HepG2 (cell line): ENCODE data around the gene SEC14L1. TPM values are rescaled to one million over a fixed set of nuclear protein-coding genes. Genes with fewer than 3 reads are reported as not detected.

Source experiments
- ATAC-seq: fragments of 200-7000 bp; cut with Tn5 transposase; 3 replicates; pipeline ENCODE4 v1.9.1; 2020; ENCODE audit warnings: mild to moderate bottlenecking, moderate library complexity
- BruUV-seq: library from RNA; stranded (reverse); fragments of 400-500 nt; replicated peaks from 2 replicates; lab custom pipeline; 2021; lab: Mats Ljungman, UMichigan
- CTCF ChIA-PET: fragments of 300-600 bp; formaldehyde crosslinking; extraction: SDS; loops from one replicate; lab custom pipeline; 2021; ENCODE audit warnings: low total read pairs, inconsistent platforms, low intra/inter-chr PET ratio; lab: Yijun Ruan, JAX
- POLR2A ChIA-PET: fragments of 350-600 bp; sonication (Branson Sonifier 250); formaldehyde crosslinking; loops from one replicate; lab custom pipeline; 2020; ENCODE audit warnings: antibody characterized with exemption, inconsistent platforms; lab: Yijun Ruan, JAX
- DNase-seq: peaks from one replicate; pipeline ENCODE4 v3.0.0-alpha.2; 2015; ENCODE audit warnings: low spot score
- FAIRE-seq: peaks from 3 replicates; lab custom pipeline; 2011; peaks lifted over from hg19 to GRCh38; lab: Jason Lieb, UNC
- H2AFZ ChIP-seq: one replicate; pipeline ENCODE4 v1.6.1; 2011; ENCODE audit warnings: low read length, inconsistent platforms
- H3K27ac ChIP-seq: fragments of 300-600 bp; 3 replicates; pipeline ENCODE4 v1.8.0; 2011; ENCODE audit warnings: mixed run types, mild to moderate bottlenecking, mixed read lengths, low read length, inconsistent platforms; ENCODE audit not compliant: insufficient read depth; ENCODE audit errors: extremely low read length
- H3K27me3 ChIP-seq, 2 experiments: fragments of 200-600 bp in 1 of 2; 2 replicates in 1 of 2; 3 replicates in 1 of 2; pipeline versions ENCODE4 v1.6.0 to v1.8.0; 2011; ENCODE audit warnings: low read length in 2 of 2, mild to moderate bottlenecking in 2 of 2, moderate library complexity in 2 of 2, inconsistent platforms in 1 of 2; ENCODE audit not compliant: insufficient read depth in 2 of 2, control insufficient read depth in 1 of 2
- H3K36me3 ChIP-seq, 2 experiments: fragments of 200-600 bp in 1 of 2; replicated peaks in 1 of 2; 2 replicates in 1 of 2; 3 replicates in 1 of 2; pipeline versions ENCODE4 v1.5.1 to v1.8.0; 2011; ENCODE audit warnings: low read length in 2 of 2, inconsistent platforms in 1 of 2; ENCODE audit not compliant: insufficient read depth in 2 of 2, control insufficient read depth in 1 of 2
- H3K4me1 ChIP-seq: 2 replicates; pipeline ENCODE4 v1.5.1; 2012; ENCODE audit warnings: low read length, inconsistent platforms; ENCODE audit not compliant: insufficient read depth
- H3K4me2 ChIP-seq: 2 replicates; pipeline ENCODE4 v1.6.0; 2011; ENCODE audit warnings: low read depth, low read length, inconsistent platforms
- H3K4me3 ChIP-seq, 3 experiments: fragments of 200-600 bp in 1 of 3; sonication (generic), shearing (Covaris generic) in 1 of 3; replicated peaks in 1 of 3; 2 replicates each; pipeline ENCODE4 v1.5.1; 2011 to 2016; ENCODE audit warnings: low read length in 3 of 3, inconsistent platforms in 2 of 3, low read depth in 2 of 3, mild to moderate bottlenecking in 2 of 3, control low read depth in 1 of 3, mixed read lengths in 1 of 3; ENCODE audit not compliant: insufficient read depth in 1 of 3
- H3K79me2 ChIP-seq: one replicate; pipeline ENCODE4 v1.6.1; 2011; ENCODE audit warnings: low read length, inconsistent platforms; ENCODE audit not compliant: insufficient read depth
- H3K9ac ChIP-seq: 2 replicates; pipeline ENCODE4 v1.6.0; 2011; ENCODE audit warnings: mild to moderate bottlenecking, low read depth, low read length, inconsistent platforms; ENCODE audit not compliant: insufficient read depth
- H3K9me3 ChIP-seq: 2 replicates; pipeline ENCODE4 v1.5.1; 2012; ENCODE audit warnings: mild to moderate bottlenecking, low read length
- H4K20me1 ChIP-seq: 2 replicates; pipeline ENCODE4 v1.6.0; 2011; ENCODE audit warnings: inconsistent platforms, mild to moderate bottlenecking, low read length, moderate library complexity; ENCODE audit not compliant: insufficient read depth
- ETS1 ChIP-seq: sonication (generic); formaldehyde crosslinking; IDR thresholded peaks from 2 replicates; pipeline ENCODE4 v1.4.0; 2020; ENCODE audit warnings: missing genetic modification reagents
- GPBP1L1 ChIP-seq: sonication (generic); formaldehyde crosslinking; IDR thresholded peaks from 2 replicates; pipeline ENCODE4 v1.5.0; 2020; ENCODE audit warnings: mild to moderate bottlenecking, missing genetic modification reagents
- HMG20B ChIP-seq: conservative IDR thresholded peaks from 2 replicates; pipeline ENCODE4 v1.6.1; 2016; ENCODE audit warnings: missing genetic modification reagents, missing compliant biosample characterization
- MAX ChIP-seq: IDR thresholded peaks from 2 replicates; pipeline ENCODE4 v1.6.1; 2012; ENCODE audit warnings: inconsistent platforms
- RARG ChIP-seq: sonication (generic); formaldehyde crosslinking; IDR thresholded peaks from 2 replicates; pipeline ENCODE4 v1.4.0; 2020; ENCODE audit warnings: low read depth, mild to moderate bottlenecking, missing genetic modification reagents
- RERE ChIP-seq: IDR thresholded peaks from 2 replicates; pipeline ENCODE4 v1.6.1; 2016; ENCODE audit warnings: low read depth, missing genetic modification reagents, missing compliant biosample characterization
- RXRA ChIP-seq: sonication (generic); formaldehyde crosslinking; IDR thresholded peaks from 2 replicates; pipeline ENCODE4 v1.5.1; 2020; ENCODE audit warnings: missing genetic modification reagents
- SOX13 ChIP-seq, 3 experiments: fragments of 450-650 bp in 1 of 3; sonication (generic) in 1 of 3; formaldehyde crosslinking in 1 of 3; IDR thresholded peaks in 2 of 3; conservative IDR thresholded peaks in 1 of 3; 2 replicates each; pipeline versions ENCODE4 v1.5.0 to v1.6.1; 2016 to 2020; ENCODE audit warnings: antibody characterized with exemption in 1 of 3, mild to moderate bottlenecking in 1 of 3, missing compliant biosample characterization in 1 of 3, missing genetic modification reagents in 1 of 3, moderate library complexity in 1 of 3
- ZEB1 ChIP-seq: IDR thresholded peaks from 2 replicates; pipeline ENCODE4 v1.6.1; 2012; ENCODE audit warnings: mild to moderate bottlenecking, low read depth, inconsistent platforms; ENCODE audit not compliant: insufficient replicate concordance
- ZNF326 ChIP-seq: sonication (generic); formaldehyde crosslinking; IDR thresholded peaks from 2 replicates; pipeline ENCODE4 v1.4.0; 2020; ENCODE audit warnings: missing genetic modification reagents, borderline replicate concordance
- ZNF563 ChIP-seq: sonication (generic); formaldehyde crosslinking; IDR thresholded peaks from 2 replicates; pipeline ENCODE4 v1.8.0; 2022; ENCODE audit warnings: mild to moderate bottlenecking, moderate library complexity, missing genetic modification reagents
- ZNF841 ChIP-seq: sonication (generic); formaldehyde crosslinking; IDR thresholded peaks from 2 replicates; pipeline ENCODE4 v1.8.1; 2023; ENCODE audit warnings: missing genetic modification reagents, borderline replicate concordance
- ZZZ3 ChIP-seq: sonication (generic); formaldehyde crosslinking; IDR thresholded peaks from 2 replicates; pipeline ENCODE4 v1.4.0; 2020; ENCODE audit warnings: missing genetic modification reagents, mild to moderate bottlenecking, borderline replicate concordance
- WGBS: methylation state at CpG from one replicate; pipeline ENCODE4 v1.1.6; 2017; ENCODE audit warnings: low lambda C conversion rate; 5-methylcytosine and 5-hydroxymethylcytosine counted together
- in situ Hi-C: cut with HindIII; loops from 2 replicates; pipeline ENCODE4 v1.10.0; 2017; ENCODE audit warnings: low pct_unique_long_range_greater_than_20kb; ENCODE audit not compliant: extremely low pct_ligation_motif_present
- intact Hi-C: fragments of 100-400 bp; cut with micrococcal nuclease; formaldehyde crosslinking; loops from one replicate; pipeline ENCODE4 v1.10.0; 2022; ENCODE audit not compliant: unreplicated experiment
- polyA plus RNA-seq, 8 experiments: library from polyadenylated mRNA; depleted of rRNA in 3 of 8; stranded (reverse) in 7 of 8; unstranded in 1 of 8; fragments of >200 nt; fragmentation: Illumina TruSeq in 4 of 8; extraction: Trizol in 4 of 8; gene quantifications; 2 replicates each; pipeline versions ENCODE4 v1.2.1 to v1.2.3, GENCODE V29; 2011 to 2016; ENCODE audit warnings: low read depth in 4 of 8, missing spikeins in 1 of 8, mixed read lengths in 1 of 8; ENCODE audit not compliant: insufficient read depth in 1 of 8
- total RNA-seq, 5 experiments: library from RNA; depleted of rRNA; stranded (reverse); fragments of >200 nt; fragmentation: Illumina TruSeq; extraction: Trizol; gene quantifications; 2 replicates each; pipeline ENCODE4 v1.2.3, GENCODE V29; 2016; ENCODE audit warnings: low read depth in 1 of 5

Gene SEC14L1
- total and polyA plus RNA-seq, 2 of the 13 experiments (the other 11 are each of a cell fraction or from before 2014, with no cell fraction given), result 26.3 to 43.9 TPM

GRCh38 chr17:77242118-77242851 is 101.5 kb downstream of the SEC14L1 start:
- no peaks in the 10 kb centered on the region for H3K79me2 ChIP-seq
- H4K20me1 ChIP-seq, result no peaks in the 10 kb centered on the region
- ATAC-seq (0 out of 3 replicates have a peak, but pooled peaks have one; percentile 8), FAIRE-seq (no peak), DNase-seq (no peak)
- no peaks in the 10 kb centered on the region for H3K36me3 ChIP-seq
- ChIA-PET POLR2A (no interaction called here), CTCF (no interaction called here)
- in situ Hi-C loops, result loop anchor here (25.0 kb wide), 1 partner anchor 380 kb away; the partner anchor contains the start of gene MGAT5B
- H3K4me3 ChIP-seq, result no peak overlapping the region
- no peak overlapping the region for H3K27ac ChIP-seq
- intact Hi-C loops, result no loop called here
- WGBS, result 35% methylated on average over 14 of the region's 23 CpGs
- peak overlapping the region; percentile 8; the same call in 1 of the 2 replicates for H3K4me2 ChIP-seq
- peaks cover 7 to 34% of the 10 kb centered on the region in 2 experiments for H3K27me3 ChIP-seq
- no peak overlapping the region for H3K9ac ChIP-seq
- no peaks in the 10 kb centered on the region for H3K9me3 ChIP-seq
- BruUV-seq, result no TSS peak
- H2AFZ ChIP-seq, result no peak overlapping the region
- H3K4me1 ChIP-seq, result peaks cover 34% of the 10 kb centered on the region
- TF ChIP-seq RARG (CRISPR knock-in tag) (no peak), ZEB1 (no peak), RXRA (CRISPR knock-in tag) (peak; percentile 11; the same call in 1 of the 2 replicates), GPBP1L1 (CRISPR knock-in tag) (no peak), ZNF563 (CRISPR knock-in tag) (no peak), MAX (0 out of 2 replicates have a peak, but pooled peaks have one; percentile 18), ZZZ3 (CRISPR knock-in tag) (no peak), SOX13 (IDR thresholded peaks at IDR 0.05) (no peak), SOX13 (CRISPR knock-in tag; conservative IDR thresholded peaks at IDR 0.05 in 1 of 2, IDR thresholded peaks at IDR 0.05 in 1 of 2) (no peak), ETS1 (CRISPR knock-in tag) (no peak), ZNF326 (CRISPR knock-in tag) (no peak), RERE (CRISPR knock-in tag) (no peak), HMG20B (CRISPR knock-in tag) (no peak), ZNF841 (CRISPR knock-in tag) (no peak)
